Activated CD4-positive, alpha-beta T cell treated with anti-CD3 and anti-CD28 coated beads for 48 hours (primary cell): Measurements from ENCODE around the gene FOXB1.

Experiments
- DNase-seq: peaks from one replicate; pipeline ENCODE4 v3.0.0-alpha.2; 2020

Gene FOXB1

GRCh38 chr15:59999612-60000112 lies 4.4 kb upstream of the FOXB1 start:
- no peak for DNase-seq

GRCh38 chr15:60000113-60000823 lies 3.8 kb upstream of the FOXB1 start:
- DNase-seq: peak; percentile 50

- DNase-seq: no peak
These were observed 3.1 kb upstream of the FOXB1 start for GRCh38 chr15:60000824-60001609.

DNA sequence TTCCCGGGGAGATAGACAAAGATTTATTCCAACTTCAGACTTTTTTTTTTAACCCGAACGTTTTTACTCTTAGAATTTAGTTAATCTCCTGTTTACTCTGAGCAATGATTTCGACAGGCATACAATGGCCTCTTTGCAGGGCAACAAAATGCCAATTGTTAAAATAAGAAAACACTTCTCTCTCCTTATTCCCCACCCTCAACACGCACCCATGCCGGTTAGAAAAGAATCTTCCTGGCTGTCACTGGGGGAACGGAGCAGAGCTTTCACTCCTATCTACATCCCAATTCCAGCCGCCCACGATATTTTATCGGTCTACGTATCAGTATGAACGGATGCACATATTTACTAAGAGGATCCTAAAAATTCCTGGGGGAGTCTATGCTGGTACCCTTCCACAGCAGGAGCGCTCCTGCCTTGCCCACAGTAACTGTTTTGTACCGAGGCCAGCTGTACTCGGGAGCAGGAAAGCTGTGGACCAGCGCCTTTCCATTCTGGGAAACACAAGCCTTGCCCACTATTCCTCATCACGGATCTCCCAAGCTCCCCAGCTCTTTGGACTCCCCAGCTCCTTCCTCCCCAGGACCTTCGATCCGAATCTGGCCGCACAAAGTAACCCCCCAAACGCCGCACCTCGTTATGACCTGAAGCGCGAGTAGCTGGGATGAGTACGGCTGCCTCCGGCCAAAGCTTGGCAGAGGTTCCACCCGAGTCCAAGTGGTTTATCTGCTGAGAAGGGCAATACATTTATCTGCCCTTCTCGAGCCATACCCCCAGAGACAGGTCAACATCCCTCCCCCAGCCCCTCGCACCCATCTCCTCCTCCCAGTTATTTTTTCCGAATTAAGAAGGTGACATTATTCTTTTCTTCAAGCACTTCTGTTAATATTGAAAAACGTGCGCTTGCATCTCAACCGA lies 2.2 kb upstream of the FOXB1 start:
- DNase-seq: peak; percentile 14

DNA sequence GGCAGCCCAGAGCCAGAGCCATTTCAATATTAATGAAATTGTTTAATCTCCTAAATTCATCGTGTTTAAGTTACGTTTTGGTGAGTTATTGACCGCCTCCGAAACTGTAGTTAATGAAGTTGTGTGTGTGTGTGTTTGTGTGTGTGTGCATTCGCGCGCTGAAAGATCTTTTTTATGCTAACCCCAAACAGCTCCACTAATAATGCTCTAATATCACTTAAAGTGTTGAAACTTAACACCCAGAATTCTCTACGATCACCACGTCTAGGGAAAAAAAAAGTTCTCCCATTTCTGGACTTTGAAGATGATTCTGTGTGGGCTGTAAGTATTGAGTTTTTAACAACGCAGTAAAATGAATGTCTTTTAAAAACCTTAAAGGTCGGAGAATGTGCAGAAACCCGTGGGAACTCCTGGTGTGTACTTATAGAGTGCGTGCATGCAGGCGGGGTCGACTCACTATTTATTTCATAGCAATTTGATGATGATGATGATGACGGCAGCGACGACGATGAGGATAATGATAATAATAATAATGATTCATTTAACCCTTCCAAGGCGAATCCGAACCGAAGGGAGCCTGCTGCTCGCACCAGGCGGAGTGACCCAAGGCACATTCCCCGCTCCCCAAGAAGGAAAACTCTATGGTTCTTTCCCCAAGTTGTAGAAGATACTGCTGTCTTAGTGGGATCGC lies 1.4 kb upstream of the FOXB1 start:
- DNase-seq: no peak

DNA sequence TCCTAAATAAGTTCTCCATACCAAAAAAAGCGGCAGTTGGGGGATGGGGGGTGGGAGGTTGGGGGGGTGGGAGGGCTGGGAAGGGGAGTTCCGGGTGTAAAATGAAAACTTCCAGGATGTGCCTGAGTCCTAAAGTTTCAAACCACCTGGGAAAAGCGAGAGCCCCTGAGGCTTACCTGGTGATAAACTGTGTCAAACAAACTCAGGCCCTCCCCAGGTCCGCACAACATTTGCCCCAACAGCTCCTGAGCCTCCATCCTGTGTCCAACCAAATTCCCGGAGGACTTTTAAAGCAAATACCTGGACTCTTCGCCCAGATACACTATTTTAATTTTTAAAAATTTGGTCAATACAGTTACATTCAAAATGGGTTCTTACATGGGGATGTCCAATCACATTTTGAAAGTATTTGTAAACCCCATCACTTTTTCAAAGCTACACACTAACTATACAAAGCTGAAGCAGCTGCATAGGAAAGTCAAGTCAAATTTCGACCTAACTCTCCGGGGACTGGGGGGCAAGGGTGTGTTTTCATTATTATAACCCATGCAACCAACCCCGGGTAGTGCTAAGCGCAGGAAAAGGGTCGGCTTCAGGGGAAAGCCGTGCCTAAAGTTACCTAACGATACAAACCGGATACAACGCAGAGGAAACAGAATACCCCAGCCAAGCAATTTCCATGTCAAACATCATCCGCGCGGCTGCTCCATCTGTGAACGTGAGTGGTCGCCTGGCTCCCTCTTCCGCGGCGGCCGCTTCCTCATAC lies 685 bp upstream of the FOXB1 start:
- DNase-seq: peak; percentile 24

DNA sequence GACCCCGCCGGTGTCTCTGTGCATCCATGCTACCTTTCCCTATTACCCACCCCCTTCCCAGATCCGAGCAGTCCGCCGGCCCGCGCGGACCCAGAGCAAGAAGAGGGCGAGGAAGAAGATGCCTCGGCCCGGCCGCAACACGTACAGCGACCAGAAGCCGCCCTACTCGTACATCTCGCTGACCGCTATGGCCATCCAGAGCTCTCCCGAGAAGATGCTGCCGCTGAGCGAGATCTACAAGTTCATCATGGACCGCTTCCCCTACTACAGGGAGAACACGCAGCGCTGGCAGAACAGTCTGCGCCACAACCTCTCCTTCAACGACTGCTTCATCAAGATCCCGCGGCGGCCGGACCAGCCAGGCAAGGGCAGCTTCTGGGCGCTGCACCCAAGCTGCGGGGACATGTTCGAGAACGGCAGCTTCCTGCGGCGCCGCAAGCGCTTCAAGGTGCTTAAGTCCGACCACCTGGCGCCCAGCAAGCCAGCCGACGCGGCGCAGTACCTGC lies 788 bp downstream of the FOXB1 start:
- DNase-seq: peak; percentile 42

DNA sequence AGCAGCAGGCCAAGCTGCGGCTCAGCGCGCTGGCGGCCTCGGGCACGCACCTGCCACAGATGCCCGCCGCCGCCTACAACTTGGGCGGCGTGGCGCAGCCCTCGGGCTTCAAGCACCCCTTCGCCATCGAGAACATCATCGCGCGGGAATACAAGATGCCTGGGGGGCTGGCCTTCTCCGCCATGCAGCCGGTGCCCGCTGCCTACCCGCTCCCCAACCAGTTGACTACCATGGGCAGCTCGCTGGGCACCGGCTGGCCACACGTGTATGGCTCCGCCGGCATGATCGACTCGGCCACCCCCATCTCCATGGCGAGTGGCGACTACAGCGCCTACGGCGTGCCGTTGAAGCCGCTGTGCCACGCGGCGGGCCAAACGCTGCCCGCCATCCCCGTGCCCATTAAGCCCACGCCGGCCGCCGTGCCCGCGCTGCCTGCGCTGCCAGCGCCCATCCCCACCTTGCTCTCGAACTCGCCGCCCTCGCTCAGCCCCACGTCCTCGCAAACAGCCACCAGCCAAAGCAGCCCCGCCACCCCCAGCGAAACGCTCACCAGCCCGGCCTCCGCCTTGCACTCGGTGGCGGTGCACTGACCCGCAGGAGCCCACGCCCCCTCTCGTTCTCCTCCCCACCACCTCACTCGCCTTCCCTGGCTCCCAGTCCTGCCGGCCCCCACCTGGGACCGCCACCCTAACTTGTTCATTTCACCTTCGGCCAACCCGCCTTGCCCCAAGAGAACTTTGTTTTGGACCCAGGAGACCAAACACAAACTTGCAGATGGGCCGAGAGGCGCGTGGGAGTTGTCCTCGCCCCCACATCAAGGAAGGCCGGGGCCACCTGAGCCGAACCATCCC lies 1.5 kb downstream of the FOXB1 start:
- peak; percentile 34 for DNase-seq

DNA sequence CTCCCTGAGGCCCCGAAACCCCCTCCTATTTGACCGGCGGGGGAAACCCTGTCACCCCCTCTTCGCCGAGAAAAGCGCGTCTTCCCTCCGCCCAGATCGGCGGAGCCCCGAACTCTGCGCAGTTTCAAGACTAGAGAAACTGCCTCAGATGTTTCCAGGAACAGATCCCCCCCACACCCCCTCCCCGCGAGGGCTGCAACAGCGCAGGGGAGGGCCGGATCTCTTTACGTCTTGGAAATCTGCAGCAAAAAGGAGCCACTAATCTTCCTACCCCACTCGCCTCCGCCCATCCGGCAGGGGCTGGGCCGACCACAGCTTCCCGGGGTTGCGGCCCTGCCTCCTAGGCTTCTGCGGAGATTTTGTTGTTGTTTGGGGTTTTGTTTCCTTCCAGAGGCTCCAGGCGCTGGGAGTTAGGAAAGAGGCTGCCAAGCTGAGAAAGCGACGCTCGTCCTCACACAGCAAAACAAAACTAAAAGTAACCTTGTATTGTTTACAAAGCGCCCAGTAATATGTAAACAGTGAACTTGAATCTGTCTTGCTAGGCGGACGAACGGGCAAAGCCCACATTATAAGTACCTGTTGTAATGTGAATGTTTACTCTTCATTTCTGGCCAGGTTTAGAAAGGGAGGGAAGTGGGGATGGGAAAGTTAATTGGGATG lies 2.2 kb downstream of the FOXB1 start:
- DNase-seq: peak; percentile 75

GRCh38 chr15:60006873-60007272 lies 2.8 kb downstream of the FOXB1 start:
- no peak for DNase-seq

DNA sequence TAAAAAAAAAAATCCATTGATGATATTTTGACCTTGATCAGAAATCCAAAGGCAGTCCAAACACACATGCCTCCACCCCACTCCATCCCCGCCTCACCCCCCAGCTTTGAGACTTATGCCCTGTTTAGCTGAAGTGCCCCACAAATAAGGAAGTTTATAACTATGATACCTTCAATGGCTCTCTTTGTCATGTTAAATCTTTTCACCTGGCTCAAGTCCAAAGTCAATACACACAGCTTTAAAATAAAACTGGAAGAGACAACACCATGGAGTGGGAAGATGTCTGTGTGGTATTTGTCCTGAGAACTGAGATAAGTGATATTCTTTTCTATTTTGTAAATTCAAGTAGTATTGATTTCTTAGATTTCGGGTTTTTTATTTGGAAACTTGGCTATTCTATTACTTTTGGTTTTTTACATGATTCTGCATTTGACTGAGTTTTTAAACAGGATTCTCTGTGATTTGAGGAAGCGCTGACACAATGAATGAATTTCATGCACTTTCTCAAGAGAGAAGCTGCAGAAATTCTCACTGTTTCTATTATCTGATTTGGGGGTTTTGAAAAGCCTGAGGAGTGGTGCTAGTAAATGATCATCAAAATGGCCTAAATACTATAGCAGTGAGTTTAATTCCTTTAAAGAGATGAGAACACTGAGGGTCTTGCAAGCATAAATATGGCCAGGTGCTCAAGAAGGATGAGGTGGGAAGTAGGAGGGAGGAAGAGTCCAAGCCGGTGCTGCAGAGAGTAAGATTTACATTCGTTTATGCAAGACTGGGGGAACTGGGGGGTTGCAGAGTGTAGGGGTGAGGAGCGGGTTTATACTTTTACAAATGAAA lies 5.2 kb downstream of the FOXB1 start:
- DNase-seq: no peak

GRCh38 chr15:60009980-60010732 lies 6.0 kb downstream of the FOXB1 start:
- DNase-seq: no peak

DNA sequence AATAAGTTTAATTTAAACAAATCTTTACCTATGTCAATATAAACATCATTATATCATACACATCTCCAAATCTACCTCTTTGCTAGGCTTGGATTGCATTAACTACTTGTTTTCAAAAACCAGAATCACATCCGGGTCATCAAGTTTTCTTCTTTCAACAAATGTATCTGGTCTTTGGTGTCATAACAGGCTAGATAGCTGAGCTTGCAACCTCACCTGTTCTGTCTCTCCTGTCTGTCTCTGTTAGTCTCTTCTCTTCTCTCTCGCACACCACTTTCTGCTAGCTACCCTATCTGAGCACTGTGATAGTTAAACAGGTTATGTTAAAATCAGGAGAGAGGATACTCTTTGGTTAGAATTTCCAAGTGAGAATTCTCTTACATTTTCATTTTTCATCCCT lies 6.7 kb downstream of the FOXB1 start:
- DNase-seq: no peak

GRCh38 chr15:60012695-60013094 lies 8.6 kb downstream of the FOXB1 start:
- DNase-seq: no peak

DNA sequence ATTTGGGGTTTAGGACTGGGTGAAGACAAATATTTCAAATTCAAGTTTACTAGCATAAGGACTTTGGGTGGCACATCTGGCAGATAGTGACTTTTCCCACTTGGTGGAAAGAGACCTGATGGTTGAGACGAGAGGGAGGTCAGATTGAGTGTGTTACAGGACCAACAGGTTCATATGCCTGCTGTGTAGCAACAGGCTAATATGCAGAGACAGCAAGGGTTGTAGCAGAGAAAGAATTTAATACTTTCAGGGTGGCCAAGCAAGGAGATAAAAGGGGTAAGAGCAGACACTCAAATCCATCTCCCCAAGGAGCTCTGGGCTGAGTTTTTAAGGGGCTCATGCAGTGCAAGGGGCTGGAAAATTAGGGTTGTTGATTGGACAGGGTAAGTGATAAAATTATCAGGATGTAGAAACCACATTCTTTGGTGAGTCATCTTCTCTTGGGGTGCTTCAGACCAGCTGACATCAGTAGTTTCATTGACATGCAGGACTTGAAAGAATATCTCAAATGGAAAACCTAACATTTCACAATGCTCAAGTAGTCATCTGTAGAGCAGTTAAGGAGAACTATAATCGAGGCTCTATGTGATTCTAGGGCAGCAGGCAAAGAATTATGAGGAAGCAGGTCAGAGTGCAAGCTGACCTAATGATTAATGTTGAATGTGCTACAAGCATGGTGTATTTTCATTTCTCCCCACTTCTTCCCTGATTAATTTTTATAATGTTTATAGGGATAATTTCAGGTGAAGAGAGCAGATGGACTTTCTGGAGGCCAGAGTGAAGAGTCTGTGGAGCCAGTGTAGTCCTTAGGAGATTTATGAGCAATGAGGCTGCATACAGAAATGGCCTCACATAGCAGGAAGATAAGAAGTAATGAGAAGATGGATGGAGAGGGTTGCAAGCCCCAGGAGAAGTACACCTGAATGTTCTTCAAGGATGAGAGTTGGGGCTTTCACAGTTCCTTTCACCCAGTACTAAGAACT lies 13.7 kb downstream of the FOXB1 start:
- DNase-seq: no peak

GRCh38 chr15:60020736-60021135 lies 16.6 kb downstream of the FOXB1 start:
- no peak for DNase-seq
